GM18867 (cell line): ENCODE data around the gene OR4K5.
"Not testable (repeated sequence)": the region's sequence is repeated elsewhere in the genome, so short reads cannot be mapped to it uniquely, and the experiment has no call there.

ENCODE experiments used
- ATAC-seq: cut with Tn5 transposase; IDR thresholded peaks from one replicate; pipeline ENCODE4 v1.9.1; 2021; ENCODE audit warnings: mild to moderate bottlenecking, moderate library complexity; ENCODE audit not compliant: unreplicated experiment

The OR4K5 gene

GRCh38 chr14:19920021-19920657 is at the start of gene OR4K5:
OR4K5 (plus strand) TSS chr14:19920607; CDS start chr14:19920607, 0 bp downstream.
- ATAC-seq: no peak

- ATAC-seq: no peak
Measured at GRCh38 chr14:19873178-19873577, 47.2 kb upstream of the OR4K5 start.

GRCh38 chr14:19874842-19875241 is 45.6 kb upstream of the OR4K5 start, which contains the start of gene OR4K2:
OR4K2 (plus strand) TSS chr14:19875142; CDS start chr14:19876268, 1,126 bp downstream.
- no peak for ATAC-seq

- ATAC-seq: no peak
Measured at GRCh38 chr14:19878029-19878642, 42.3 kb upstream of the OR4K5 start.

GRCh38 chr14:19895282-19895681 is 25.1 kb upstream of the OR4K5 start:
- no peak for ATAC-seq

GRCh38 chr14:19900999-19901398 is 19.4 kb upstream of the OR4K5 start:
- no peak for ATAC-seq

- no peak for ATAC-seq
Measured at GRCh38 chr14:19902409-19902808, 18.0 kb upstream of the OR4K5 start.

GRCh38 chr14:19906665-19907064 is 13.7 kb upstream of the OR4K5 start:
- no peak for ATAC-seq

GRCh38 chr14:19911114-19911513 is 9.3 kb upstream of the OR4K5 start:
- ATAC-seq: no peak

- no peak for ATAC-seq
Measured at GRCh38 chr14:19917243-19917642, 3.2 kb upstream of the OR4K5 start.

- ATAC-seq: no peak
Measured at GRCh38 chr14:19917955-19918518, 2.4 kb upstream of the OR4K5 start.

- ATAC-seq: no peak
Measured at GRCh38 chr14:19918553-19919264, 1.7 kb upstream of the OR4K5 start.

- no peak for ATAC-seq
Measured at GRCh38 chr14:19930617-19931016, 10.2 kb downstream of the OR4K5 start, which contains the start of gene OR4K1. OR4K1 (plus strand) TSS chr14:19930917; CDS start chr14:19935667, 4,750 bp downstream.

GRCh38 chr14:19941668-19942067 is 21.3 kb downstream of the OR4K5 start:
- no peak for ATAC-seq

- ATAC-seq: peak; percentile 54
Measured at GRCh38 chr14:19947413-19948090, 27.1 kb downstream of the OR4K5 start.

- ATAC-seq: no peak
Measured at GRCh38 chr14:19949218-19949617, 28.8 kb downstream of the OR4K5 start.

GRCh38 chr14:19969735-19970134 is 49.3 kb downstream of the OR4K5 start:
- ATAC-seq: not testable (repeated sequence)
